NCI-H526 treated with DMSO at 0.1 percent for 48 hours (cell line): ENCODE measurements around the gene SIK3.

Experiments
- DNase-seq: peaks from one replicate; lab custom pipeline; 2025; lab: John Stamatoyannopoulos, UW

The SIK3 gene

DNA sequence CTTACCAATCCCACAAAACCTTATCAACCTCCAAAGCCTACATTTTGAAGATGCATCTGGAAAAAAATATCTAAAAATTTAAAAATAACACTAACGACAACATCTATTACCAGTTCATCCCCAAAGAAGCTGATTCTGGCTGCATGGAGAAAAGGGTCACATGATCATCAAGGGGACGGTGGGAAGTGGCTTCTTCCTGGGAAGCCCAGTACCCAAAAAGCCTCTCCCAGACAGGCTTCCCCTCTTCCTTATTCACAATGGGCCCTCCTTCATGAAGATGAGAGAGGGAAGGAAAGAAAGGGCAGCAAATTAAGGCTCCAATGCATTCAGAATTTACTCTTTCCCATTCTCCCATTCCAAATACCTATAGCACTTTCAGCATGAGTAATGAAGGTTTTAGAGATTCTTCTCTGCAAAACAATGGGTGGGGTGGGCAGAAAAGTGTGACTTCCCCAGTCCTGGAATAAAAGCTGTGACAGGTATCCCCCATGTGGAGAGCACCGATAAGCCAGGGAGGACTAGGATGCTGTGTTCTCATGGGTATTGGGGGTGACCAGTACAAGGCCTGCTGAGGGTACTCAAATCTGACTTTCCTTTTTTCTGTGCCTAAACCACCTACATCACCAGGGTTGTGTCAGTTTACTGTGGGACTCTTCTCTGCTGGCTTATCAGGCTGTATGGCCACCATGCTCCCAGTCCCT, 88.2 kb downstream of the SIK3 start:
- DNase-seq = no peak

DNA sequence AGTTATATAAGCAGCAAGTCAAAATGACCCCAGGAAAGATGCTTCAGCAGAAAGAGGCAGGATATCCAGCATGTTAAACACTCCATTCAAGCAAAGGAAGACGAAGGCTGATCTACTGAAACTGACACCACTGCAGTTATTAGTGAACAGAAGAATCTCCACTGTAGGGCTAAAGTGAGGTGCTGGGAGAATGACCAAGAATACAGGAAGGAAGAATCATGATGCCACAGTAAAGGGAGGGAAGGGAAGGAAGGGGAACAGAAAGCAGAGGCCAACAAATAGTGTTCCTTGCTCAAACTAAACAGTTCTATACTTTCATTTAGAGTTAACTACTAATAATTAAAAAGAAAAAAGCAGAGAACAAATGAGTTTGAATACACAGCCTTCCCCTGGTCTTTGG, 92.5 kb downstream of the SIK3 start:
- no peak for DNase-seq

DNA sequence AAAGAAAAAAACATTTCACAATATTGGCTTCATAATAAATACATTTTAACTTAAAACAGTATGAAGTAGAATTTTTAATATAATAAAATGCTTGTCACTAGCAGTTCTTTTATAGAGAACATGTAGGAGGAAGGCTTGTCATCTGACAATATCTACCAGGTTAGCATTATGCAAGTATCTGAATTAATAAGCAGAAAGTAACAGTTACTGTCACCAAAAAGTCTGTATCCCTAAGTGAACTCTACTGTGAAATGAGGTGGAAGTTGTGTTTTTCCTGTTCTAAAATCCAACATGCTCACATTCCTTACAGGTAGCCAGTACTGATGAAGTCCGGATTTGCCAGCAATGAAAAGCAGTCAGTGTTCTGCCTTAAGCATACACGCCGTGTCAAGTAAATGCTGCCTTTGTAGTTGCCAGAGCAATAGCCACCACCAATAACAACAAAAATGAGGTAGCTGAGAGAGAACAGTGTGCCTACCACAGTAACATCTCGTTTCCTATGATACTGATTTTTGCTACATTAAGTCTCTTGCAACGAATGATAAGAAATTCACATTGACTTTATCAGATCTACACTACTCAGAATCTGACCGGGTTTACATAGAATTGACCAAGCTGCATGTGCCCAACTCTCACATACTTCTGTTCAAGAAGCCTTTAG, 95.5 kb downstream of the SIK3 start:
- no peak for DNase-seq

DNA sequence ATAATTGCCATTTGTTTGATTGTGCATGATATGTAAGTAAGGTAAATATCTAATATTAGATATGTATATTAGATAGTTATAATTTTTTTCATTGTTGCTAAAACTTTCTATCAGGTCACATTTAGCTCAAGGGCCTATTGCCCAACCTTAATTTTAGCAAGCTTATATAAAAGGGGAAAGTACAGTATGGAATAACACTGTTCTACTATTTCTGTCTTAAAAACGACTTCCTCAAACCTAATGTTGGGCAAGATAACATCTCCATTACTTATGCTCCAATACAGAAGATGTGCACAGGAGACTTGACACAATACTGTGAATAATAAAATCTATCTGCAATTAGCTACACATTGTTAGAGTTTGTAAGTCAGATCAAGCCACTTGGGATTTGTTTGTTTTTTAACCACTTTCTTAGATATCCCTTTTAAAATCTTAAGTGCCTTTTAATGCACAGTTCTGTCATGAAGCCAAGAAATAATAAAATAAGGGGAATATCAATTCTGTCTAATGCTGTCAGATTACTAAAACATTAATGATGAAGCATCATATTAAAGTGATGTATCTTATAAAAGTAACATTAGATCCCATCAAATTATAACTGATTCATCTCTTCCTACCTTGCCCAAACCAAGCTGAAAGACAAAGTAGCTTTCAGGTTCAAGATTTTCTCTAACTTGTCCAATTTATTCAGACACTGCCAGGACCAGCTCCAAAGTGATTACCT, 98.1 kb downstream of the SIK3 start:
- DNase-seq = no peak

DNA sequence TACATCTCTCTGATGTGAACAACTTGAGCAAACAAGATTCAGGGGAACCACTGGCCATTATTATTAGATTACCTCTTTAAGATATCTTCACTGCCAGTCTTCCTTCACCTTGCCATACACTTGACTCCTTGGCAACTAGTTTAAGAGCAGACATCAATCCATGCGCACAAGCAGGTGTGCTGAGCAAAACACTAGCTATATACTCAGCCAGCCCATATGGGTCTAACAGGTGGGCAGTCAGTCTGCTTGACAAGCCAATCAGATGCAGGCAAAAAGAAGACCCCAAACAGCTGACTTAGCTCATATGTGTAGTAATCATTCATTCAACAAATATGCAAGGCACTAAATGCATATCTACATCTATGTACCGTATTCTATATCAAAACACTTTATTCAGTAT, 101.2 kb downstream of the SIK3 start:
- DNase-seq = no peak

DNA sequence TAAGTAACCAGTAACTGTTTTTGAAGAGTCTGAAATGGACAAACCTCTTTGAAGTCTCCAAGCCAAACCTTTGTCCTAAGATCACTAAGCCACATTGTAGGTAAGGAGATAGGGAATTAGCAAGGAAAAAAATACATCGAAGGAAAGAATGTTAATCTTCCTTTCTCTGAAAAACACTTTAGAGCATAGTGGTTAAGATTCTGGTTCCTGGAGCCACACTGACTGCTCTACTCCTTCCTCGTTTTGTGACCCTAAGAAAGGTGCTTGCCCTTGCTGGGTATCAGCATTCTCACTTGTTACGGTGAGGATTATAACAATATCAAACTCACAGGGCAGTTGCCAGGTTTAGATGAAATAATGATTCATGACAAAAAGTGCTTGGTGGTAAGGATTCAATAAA, 104.0 kb downstream of the SIK3 start:
- no peak for DNase-seq

DNA sequence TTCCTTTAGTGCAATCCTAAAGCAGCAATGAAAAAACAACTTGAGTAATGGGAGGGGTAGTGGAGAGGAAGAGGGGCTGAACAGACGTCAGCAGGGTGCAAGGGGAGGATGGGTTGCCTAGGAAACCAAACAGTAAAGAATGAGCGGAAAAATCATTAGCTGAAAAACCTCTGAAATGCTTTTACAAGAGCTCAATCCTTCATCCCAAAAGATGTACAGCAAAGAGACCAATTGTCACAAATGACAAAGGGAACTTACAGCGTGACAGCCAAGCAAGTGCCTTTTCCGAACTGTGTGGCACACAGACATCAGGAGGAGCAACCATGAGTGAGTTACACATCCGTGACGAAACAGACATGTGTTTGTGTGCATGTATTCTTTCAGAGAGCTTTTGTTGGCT, 104.6 kb downstream of the SIK3 start:
- no peak for DNase-seq

DNA sequence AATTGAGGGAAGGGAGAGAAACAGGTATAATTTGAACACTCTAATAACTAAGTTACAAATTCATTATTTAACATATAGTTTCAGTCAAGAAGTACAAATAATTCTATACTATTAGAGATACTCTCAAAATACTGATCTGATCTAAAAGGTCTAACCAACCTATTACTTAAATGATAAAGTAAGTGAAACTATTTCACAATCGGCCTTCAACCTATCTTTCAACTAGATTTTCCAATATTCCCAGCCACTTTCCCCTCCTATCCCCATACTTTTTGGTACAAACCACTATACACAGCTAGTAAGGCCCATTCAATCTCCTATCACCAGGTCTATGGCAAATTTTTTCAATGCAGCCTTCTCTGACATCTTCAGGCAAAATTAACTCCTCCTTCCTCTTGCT, 106.7 kb downstream of the SIK3 start:
- no peak for DNase-seq

DNA sequence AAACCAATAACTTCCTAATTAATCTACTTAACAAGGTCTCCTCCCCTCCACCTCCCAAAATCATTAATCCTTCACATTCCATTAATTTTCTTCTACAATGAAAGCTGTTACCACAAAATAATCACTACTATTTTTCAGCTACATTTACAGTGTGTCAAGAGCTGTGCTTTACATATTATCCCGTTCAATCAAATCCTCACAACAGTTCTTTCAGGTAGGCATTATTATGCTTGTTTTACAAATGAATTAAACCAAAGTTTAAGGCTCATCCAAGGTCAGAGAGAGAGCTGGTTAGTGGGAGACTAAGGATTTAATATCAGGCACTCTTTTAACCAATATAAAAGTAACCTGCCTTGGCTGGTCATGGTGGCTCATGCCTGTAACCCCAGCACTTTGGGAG, 107.4 kb downstream of the SIK3 start:
- DNase-seq = no peak

DNA sequence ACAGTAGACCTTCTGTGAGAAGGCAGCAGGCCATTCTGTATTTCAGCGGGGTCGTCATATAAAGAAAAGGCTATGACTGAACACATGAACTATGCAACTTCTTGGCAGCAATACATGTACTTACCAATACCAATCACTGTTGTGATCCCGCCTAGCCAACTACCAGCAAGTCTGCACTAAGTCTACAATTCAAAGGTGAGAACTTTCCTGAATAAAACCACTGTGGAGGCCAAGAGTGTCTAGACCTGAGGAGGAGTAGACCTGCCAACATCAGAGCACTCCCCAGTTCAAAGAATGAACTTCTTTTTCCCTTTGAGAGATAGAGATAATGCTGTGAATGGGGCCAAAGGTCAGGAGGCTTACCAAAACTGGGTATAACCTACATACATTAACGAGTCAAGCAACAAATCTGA, 108.2 kb downstream of the SIK3 start:
- no peak for DNase-seq

DNA sequence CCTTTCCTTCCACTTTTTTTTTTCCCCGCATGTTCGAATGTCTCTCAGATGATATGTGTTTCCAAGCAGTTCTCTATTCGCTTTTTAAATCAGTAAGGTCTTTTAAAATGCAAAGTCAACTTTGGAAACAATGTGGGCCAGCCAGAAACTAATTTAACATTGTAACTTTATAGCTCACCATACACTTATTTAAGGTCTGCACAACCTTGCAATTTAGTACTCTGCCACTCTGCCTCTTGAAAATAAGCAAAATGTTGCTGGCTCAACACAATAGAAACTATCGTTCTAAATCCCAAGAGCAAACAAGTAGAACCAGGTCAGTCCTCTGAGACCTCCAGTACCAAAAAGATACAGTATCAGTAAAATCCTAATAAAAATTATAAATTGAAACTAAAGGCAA, 109.0 kb downstream of the SIK3 start:
- no peak for DNase-seq

DNA sequence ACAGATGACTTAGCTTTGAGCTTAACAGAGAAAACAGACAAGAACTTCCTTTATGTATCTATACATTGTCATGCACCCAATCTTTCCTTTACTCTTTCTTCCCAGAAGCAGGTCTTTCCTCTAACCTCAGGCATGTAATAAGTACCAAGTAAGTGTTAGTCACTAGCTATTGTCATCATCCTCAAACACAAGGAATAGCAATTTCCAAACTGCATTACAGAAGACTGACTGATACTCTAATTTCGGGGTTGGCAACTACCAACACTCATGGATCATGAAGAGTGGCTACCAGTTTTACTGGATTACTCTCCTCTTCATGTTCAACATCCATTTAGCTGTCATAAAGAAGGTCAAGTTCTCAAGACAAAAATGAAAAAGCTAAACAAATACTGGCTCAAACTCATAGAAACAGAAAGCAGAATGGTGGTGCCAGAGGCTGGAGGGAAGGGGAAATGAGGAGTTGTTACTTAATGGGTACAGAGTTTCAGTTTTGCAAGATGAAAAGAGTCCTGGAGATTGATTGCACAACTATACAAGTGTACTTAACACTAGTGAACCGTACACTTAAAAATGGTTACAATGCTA, 111.6 kb downstream of the SIK3 start:
- no peak for DNase-seq

DNA sequence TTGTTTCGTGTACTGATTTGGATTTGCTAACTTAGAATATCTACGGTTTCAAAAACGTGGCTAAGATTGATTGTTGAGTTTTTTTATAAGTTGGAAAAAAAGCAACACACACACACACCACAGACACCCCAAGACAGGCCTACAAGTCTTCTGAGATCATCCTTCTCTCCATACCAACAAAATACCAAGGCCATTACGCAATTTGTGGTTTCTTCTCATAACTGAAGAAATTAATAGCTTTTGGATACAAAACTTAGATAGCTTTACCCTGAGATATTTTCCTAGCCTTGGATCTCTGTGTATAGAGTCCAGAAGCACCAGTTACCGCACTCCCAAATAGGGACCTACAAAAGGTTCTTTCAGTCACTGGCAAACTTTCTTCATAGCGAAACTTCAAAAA, 113.6 kb downstream of the SIK3 start:
- no peak for DNase-seq

DNA sequence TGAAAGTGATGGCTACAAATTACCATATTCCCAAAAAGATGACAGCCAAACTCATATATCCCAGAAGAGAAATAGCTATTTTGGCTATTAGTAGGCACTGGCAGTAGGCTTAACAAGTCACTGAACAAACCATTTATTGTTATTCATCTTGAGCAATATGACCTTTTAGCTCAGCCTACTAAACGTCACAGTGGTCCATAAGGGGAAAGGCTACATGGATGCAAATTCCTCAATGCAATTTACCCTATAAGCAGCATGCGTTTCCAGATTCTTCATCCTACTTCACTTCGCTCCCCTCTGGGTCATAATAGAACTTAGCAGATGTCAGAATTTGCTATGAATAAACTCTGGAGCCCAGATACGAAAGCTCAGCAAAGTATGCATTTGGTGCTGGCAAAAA, 114.0 kb downstream of the SIK3 start:
- no peak for DNase-seq

DNA sequence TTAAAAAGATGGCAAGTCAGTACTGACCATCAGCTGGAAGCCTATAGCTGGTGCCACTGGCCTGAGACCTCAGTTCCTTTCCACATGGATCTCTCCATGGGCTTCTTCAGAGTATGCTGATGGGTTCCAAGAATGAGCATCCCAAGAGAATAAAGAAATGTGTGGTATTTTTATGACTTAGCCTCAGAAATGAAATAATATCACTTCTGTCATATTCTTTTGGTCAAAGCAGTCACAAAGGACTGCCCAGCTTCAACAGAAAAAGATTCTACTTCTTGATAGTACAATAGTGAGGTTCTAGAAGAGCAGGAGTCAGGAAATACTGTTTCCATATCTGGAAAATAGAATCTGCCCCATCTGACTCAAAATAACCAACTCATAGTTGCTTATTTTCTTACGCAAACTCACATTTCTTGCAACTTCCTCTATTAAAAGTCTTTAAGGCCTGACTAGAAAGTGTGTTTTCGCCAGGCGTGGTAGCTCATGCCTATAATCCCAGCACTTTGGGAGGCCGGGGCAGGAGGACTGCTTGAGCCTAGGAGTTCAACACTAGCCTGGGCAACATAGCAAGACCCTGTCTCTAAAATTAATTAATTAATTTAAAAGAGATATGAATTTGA, 116.9 kb downstream of the SIK3 start:
- no peak for DNase-seq

DNA sequence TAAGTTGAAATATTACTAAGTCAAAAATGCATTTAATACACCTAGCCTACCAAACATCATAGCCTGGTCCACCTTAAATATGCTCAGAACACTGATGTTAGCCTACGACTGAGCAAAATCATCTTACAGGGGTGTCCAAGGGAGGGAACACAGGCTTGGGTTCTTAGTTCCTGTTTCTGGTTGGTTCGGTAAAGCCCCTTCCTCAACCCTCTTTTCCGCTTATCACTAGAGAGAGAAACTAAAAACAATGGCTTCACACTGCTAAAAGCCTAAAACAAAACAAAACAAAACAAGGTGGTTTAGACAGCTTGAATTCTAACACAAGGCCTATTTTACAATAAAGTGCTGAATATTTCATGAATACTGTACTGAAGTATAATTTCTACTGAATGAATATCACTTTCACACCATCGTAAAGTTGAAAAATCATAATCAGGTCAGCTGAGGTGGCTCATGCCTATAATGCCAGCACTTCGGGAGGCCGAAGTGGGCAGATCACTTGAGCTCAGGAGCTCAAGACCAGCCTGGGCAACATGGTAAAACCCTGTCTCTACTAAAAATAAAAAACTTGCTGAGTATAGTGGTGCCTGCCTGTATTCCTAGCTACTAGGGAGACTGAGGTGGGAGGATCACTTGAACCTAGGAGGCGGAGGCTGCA, 118.0 kb downstream of the SIK3 start:
- DNase-seq = no peak

DNA sequence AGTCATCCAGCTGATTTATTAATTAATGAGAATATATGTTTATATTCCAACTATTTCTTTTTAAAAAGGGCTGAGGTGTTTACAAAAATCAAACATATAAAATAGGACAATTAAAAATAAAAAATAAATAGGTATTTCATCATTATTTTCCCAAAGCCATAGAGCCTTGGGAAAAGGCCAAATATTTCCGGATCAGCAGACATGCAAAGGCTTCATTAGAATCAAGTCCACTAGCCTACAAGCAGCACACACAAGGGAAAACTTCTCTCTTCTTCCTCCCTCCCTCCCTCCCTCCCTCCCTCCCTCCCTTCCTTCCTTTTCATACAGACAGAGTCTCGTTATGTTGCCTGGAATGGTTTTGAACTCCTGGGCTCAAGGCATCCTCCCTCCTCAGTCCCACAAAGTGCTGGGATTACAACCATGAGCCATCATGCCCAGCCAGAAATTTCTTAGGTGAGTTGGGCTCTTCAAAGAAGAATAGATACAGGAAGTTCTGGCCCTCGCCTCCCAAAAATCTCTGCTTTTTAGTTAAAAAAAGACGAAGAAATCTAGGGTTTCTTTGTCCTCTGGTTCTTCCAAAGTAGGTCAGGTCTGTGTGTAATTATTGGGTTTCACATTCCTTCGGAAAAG, 121.2 kb downstream of the SIK3 start:
- DNase-seq = no peak

DNA sequence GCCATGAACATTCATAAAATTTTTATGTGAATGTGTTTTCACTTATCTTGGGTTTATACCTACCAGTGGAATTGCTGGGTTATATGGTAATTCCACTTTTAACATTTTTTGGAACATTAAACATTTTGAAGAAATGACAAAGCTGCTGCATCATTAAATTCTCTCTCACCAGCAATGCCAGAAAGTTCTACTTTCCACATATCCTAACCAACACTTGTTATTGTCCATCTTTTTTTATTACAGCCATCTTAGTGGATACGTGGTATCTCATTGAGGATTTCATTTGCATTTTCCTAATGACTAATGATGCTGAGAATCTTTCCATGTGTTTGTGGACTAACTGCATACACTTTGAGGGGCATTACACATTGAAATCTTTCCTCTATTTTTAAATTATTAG, 122.6 kb downstream of the SIK3 start:
- no peak for DNase-seq

DNA sequence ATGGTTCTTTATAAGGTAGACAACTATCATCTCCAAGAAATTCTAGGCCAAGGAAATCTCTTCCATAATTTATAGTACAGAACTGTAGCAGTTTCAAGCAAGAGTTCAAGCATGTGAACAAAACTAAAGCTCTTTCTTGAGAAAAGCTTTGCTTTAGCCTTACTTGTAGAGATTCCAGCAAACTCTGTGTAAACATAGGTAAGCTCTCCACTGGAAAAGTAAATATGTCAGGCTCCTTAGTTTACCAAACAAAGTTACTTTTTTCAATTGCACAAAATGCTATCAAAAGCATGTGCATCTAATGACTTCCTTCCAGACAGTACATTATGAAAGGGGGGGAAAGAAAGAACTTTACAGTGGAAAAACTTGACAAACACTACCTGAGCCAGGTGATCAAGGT, 125.0 kb downstream of the SIK3 start:
- DNase-seq = no peak

DNA sequence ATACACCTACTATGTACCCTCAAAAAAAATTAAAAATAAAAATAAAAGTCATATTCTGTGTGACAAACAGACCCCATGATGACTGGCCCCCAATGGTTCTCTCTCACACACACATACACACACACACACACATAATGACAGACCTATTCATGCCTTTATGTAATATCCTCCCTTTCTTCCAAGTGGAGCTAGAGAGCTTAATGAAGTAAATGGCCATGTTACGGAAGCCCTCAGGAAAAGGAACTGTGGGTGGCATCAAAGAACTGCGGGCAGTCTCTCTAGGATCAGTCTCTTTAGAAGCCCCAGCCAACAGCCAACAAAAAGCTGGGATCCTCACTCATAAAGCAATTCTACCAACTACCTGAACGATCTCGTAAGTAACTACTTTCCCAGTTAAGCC, 125.5 kb downstream of the SIK3 start:
- no peak for DNase-seq

DNA sequence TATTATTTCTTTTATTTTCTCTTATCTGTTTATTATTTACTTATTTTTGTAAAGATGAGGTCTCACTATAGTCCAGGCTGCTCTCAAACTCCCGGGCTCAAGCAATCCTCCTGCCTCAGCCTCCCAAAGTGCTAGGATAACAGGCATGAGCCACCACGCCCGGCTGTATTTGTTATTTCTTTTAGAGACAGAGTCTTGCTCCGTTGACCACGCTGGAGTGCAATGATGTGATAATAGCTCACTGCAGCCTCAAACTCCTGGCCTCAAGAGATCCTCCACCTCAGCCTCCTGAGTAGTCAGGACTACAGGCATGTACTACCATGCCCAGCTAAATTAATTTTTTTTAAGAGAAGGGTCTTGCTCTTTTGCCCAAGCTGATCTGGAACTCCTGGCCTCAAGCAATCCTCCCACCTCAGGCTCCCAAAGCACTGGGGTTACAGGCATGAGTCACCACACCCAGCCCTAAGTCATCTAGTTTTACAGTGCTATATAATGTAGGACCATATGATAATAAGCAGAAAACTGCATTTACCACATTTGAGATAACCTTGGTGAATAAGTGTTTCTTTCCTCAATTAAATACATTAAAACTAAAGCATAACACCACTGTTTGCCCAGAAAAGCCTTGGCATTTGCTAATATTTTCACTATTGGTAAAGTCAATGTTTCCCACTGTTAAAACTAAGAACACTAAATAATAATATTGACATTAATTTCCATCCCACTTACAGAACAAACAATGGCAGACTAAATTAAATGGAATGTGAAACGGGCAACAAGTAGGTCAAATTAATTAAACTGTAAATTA, 127.5 kb downstream of the SIK3 start:
- no peak for DNase-seq
